Spinal cord (tissue), 10 donors: ENCODE data around the gene ST3GAL2. TPM values are rescaled to one million over a fixed set of nuclear protein-coding genes. Genes with fewer than 3 reads are reported as not detected.

Experiments
- DNase-seq, 6 donors: peaks; one replicate each; pipeline versions ENCODE4 v3.0.0 to v3.0.0-alpha.2; 2013 to 2015; ENCODE audit warnings: low spot score in 6 of 6, low read depth in 4 of 6
- H3K27ac ChIP-seq: one replicate; pipeline ENCODE4 v1.5.1; 2013; ENCODE audit warnings: low read depth, low read length, control low read depth
- H3K27me3 ChIP-seq: one replicate; pipeline ENCODE4 v1.6.1; 2013; ENCODE audit warnings: low read length; ENCODE audit not compliant: control insufficient read depth, insufficient read depth
- H3K36me3 ChIP-seq: one replicate; pipeline ENCODE4 v1.6.1; 2013; ENCODE audit warnings: low read length; ENCODE audit not compliant: control insufficient read depth, insufficient read depth
- H3K4me1 ChIP-seq: one replicate; pipeline ENCODE4 v1.6.1; 2013; ENCODE audit warnings: low read length; ENCODE audit not compliant: control insufficient read depth, insufficient read depth
- H3K4me3 ChIP-seq: one replicate; pipeline ENCODE4 v1.5.1; 2013; ENCODE audit warnings: low read depth, low read length, control low read depth
- H3K9me3 ChIP-seq: one replicate; pipeline ENCODE4 v1.6.1; 2013; ENCODE audit warnings: low read length; ENCODE audit not compliant: control insufficient read depth, insufficient read depth
- WGBS: methylation state at CpG from one replicate; pipeline ENCODE4 v1.1.5; 2013; ENCODE audit warnings: missing lambda C conversion rate; ENCODE audit not compliant: insufficient coverage; 5-methylcytosine and 5-hydroxymethylcytosine counted together
- polyA plus RNA-seq, 2 donors: library from polyadenylated mRNA; unstranded; fragments of 120-200 nt; gene quantifications; one replicate each; pipeline ENCODE4 v1.2.1, GENCODE V29; 2013; ENCODE audit not compliant: insufficient read length in 2 of 2
- total RNA-seq, 2 donors: library from RNA; depleted of rRNA in 1 of 2; stranded (reverse); fragments of 120-200 nt in 1 of 2; fragments of >200 nt in 1 of 2; gene quantifications; one replicate each; pipeline versions ENCODE4 v1.2.3 to v1.2.4, GENCODE V29; 2013 to 2014
- donor health status: healthy.

The ST3GAL2 gene
- total and polyA plus RNA-seq, 4 donors = 25.3 to 33.7 (median 29.9) TPM

DNA sequence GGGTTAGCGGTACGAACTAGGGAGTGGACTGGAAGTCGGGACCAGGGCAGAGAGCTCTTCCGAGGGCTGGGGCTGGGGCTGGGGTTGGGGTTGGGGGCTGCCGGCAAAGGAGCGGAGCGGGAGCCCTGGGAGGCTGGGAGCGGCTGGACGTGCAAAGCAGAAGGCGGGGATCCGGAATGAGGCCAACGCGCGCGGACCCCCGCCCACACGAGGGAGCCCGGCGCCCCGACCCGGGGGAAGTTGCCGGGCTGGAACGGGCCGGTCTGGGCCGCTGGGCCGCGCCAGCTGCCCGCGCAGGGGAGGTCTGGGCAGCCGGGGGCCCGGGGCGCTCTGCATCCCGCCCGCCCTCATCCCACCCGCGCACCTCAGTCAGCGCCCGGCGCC, 323 bp downstream of the ST3GAL2 start:
- under 1% methylated on average over 36 of the region's 39 CpGs for WGBS
- Histone ChIP-seq H3K4me3 (peak overlapping the region; percentile 81), H3K27ac (peak overlapping the region; percentile 78), H3K36me3 (peaks cover 16% of the 10 kb centered on the region), H3K9me3 (no peaks in the 10 kb centered on the region), H3K4me1 (peaks cover 34% of the 10 kb centered on the region), H3K27me3 (no peaks in the 10 kb centered on the region)
- peak in 1 of 6 donors; percentile 60 for DNase-seq

DNA sequence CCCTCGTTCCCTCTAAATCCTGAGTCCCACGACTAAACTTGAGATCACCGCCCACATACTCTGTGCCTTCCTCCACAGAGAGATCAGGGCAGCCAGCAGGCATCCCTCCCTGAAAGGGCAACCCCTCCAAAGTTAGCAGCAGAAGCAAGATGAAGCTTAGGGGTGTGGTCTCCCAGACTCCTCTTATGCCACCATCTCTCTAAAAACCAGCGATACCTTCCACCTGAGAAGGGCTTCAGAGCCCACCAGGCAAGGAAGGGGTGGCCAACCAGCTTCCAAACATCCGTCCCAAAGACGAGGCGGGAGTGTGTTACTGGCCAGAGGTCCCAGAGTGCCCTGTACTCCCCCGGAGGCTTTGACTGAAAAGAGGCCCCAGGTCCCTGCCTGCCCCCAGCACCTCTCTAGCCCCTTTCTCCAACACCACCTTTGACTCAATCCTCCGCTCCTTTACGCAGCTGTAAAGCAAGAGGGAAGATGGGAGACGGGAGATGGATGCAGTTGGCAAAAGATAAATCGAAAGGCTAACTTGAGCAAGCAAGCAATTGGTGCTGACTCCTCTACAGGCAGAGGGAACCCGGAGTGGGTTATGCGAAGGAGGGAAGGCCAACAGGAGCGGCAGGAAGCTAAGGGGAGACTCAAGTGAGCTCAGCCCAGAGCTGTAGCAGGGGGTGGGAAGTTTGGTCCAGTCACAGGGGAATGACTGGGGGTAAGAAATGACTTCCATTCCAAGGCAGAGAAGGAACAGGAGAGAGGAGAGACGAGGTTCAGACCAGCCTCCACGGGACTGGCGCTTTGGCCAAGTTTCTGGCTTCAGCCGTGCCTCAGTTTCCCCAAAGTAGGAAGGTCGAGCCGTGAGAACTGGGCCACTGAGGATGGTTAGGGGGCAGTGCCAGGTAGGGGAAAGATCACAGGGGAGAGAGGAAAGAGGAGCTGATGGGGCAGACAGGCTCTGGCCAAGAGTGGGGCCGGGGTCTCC, 1.0 kb downstream of the ST3GAL2 start:
- H3K36me3 ChIP-seq = peaks cover 18% of the 10 kb centered on the region
- peak overlapping the region; percentile 78 for H3K27ac ChIP-seq
- WGBS = 4% methylated on average over 19 of the region's 22 CpGs
- peak overlapping the region; percentile 80 for H3K4me3 ChIP-seq
- DNase-seq = peak in 2 of 6 donors; percentile 47 to 55
- H3K4me1 ChIP-seq = peaks cover 41% of the 10 kb centered on the region
- no peaks in the 10 kb centered on the region for H3K27me3 ChIP-seq
- no peaks in the 10 kb centered on the region for H3K9me3 ChIP-seq

DNA sequence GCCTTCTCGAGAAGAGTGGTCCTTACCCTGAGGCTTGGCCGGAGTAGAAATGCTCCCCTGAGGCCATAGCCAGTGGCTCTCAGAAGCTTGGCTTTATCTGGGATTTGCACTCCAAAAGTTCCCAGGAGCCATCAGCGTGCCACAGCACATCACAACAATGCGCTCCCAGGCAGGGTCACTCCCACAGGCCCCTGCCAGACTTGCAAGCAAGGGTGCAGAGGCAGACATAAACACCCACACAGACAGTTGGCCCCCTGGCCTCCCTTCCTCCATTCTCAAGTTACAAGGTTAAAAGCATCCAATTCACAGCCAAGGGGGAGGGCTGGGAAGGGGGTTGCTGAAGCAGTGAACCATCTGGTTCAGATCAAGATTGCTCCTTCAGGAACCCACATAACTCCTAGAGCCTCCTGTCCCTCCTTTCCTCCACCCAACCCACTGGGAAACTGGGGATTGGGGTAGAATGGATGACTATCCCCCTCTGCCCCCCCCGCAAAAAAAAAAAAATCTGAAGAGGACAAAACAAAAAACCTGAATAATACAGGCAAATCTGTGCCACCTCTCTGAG, 1.8 kb downstream of the ST3GAL2 start:
- Histone ChIP-seq H3K4me3 (peak overlapping the region; percentile 80), H3K36me3 (peaks cover 20% of the 10 kb centered on the region), H3K4me1 (peaks cover 45% of the 10 kb centered on the region), H3K27ac (peak overlapping the region; percentile 78), H3K9me3 (no peaks in the 10 kb centered on the region), H3K27me3 (no peaks in the 10 kb centered on the region)
- peak in 1 of 6 donors; percentile 55 for DNase-seq
- 23% methylated on average over 4 of the region's 5 CpGs for WGBS

DNA sequence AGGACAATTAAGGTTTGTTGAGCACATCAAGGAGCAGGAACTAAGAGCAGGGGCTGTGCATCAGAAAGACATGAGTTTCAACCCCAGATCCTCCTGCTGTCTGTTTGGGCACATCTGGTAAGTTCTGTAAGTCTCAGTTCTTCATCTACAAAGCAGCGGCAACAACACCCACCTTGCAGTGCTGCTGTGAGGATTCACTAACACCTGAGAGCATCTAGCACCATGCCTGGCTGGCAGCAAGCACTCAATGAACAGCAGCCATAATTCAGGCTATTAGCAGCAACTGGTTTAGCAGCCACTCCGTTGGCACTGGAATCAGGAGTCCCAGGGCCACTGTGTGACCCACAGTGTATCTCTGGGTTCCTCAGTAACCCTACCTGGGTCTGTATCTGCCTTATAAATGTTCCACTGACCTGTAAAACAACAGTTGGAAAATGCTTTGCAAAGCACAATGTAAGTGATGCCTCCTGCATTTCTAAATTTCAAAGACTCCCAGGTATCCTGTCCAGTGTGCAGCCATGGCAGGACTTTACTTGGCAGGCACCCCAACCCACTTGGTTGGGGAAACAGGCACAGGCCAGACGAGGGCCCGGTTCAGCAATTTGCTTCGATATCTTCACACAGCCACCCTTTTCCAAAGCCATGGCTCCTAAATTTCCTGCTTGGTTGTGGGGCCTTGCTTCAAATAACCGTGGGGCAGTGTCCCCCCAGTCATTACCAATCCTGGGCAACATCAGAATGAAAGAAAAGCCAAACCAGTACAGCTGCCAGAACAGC, 4.2 kb downstream of the ST3GAL2 start:
- Histone ChIP-seq H3K4me1 (peaks cover 57% of the 10 kb centered on the region), H3K27me3 (no peaks in the 10 kb centered on the region), H3K9me3 (no peaks in the 10 kb centered on the region), H3K4me3 (no peak overlapping the region), H3K36me3 (peaks cover 20% of the 10 kb centered on the region), H3K27ac (no peak overlapping the region)
- WGBS = 92% methylated on average over 3 of the region's 6 CpGs
- DNase-seq = no peak

DNA sequence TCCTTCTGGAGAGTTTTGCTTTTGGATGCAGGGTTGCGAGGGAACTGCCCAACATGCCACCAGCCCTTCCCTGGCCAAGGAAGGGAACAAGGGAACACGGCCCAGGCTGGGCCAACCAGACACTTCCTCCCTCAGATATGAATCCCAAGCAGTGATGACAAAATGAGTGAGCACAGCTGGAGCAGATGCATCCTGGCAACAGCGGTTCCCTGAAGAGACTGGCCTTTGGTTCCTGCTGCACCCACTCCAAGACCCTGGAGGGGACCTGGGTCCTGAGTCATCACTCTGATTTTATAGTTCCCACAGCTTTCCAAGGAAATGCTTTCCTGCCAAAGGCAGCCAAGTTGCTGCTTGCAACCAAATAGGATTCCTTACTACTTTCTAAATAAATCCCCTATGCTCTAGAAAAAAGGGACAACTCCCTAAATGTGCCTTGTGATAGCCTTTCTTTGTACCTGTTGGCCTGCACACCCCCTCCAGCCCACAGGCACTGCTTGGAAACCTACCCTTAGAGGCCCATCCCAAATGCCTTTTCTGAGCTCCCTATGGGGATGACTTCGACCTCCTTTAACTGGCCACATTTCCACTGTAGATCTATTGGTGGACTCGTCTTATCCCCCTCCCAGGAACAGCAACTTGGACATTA, 5.3 kb downstream of the ST3GAL2 start:
- peaks cover 60% of the 10 kb centered on the region for H3K4me1 ChIP-seq
- 57% methylated on average over 4 of the region's 5 CpGs for WGBS
- no peak overlapping the region for H3K4me3 ChIP-seq
- H3K9me3 ChIP-seq = no peaks in the 10 kb centered on the region
- peaks cover 17% of the 10 kb centered on the region for H3K36me3 ChIP-seq
- DNase-seq = no peak
- H3K27ac ChIP-seq = no peak overlapping the region
- no peaks in the 10 kb centered on the region for H3K27me3 ChIP-seq

DNA sequence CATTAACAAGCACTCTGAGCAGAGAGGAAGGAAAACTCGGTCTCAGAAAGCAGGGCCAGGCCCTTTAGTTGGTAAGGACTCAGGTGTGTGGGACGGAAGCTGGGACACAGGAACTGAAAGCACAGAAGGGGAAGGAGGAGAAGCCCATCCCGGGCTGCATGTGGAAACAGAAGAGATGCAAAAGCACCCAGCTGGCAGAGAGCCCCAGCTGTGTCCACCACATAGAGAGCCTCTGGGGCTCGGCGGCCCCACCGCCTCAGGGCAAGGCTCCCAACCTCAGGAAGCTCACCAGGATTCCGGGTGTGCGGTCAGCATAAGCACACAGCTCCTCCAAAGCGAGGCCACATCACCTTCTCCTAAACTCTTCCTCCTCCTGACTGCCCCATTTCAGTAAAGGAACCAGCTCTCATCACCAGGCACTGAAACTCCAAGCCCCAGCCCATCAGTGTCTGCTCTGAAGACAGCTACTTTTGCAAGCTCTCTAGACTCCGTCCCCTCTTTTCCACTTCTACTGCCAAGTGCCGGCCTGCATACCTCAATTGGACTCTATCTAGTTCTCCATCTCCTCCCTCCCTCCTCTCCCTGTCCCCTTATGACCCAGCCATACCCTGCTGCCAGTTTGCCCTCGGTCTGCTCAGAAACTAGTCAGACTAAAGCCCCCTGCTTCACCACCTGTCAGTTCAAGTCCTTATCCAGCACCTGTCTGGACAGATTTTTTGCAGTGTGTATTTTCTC, 6.0 kb downstream of the ST3GAL2 start:
- Histone ChIP-seq H3K27ac (no peak overlapping the region), H3K36me3 (peaks cover 17% of the 10 kb centered on the region), H3K9me3 (no peaks in the 10 kb centered on the region), H3K4me3 (no peak overlapping the region), H3K27me3 (no peaks in the 10 kb centered on the region), H3K4me1 (peaks cover 61% of the 10 kb centered on the region)
- no peak for DNase-seq
- 58% methylated on average over 11 of the region's 12 CpGs for WGBS

DNA sequence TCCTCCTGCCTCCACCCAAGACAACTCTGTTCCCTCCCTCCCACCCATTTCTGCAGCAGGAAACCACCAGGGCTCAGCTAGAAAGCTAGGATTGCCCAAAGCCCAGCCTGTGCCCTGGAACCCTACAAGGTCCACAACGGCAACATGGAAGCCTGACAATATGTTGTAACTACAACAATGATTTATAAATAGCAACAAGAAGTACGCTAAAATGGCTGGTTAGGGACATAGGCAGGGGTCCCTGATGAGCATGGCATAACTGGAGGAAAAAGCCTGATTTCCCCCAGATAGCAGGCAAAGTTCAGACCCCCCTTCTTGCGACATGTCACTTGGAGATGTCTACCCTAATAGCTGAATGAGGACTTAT, 6.6 kb downstream of the ST3GAL2 start:
- no peak for DNase-seq
- no peak overlapping the region for H3K4me3 ChIP-seq
- H3K9me3 ChIP-seq = no peaks in the 10 kb centered on the region
- peaks cover 58% of the 10 kb centered on the region for H3K4me1 ChIP-seq
- H3K36me3 ChIP-seq = peaks cover 17% of the 10 kb centered on the region
- WGBS = no CpG with 5 or more reads among the region's 3 CpGs
- no peaks in the 10 kb centered on the region for H3K27me3 ChIP-seq
- no peak overlapping the region for H3K27ac ChIP-seq

DNA sequence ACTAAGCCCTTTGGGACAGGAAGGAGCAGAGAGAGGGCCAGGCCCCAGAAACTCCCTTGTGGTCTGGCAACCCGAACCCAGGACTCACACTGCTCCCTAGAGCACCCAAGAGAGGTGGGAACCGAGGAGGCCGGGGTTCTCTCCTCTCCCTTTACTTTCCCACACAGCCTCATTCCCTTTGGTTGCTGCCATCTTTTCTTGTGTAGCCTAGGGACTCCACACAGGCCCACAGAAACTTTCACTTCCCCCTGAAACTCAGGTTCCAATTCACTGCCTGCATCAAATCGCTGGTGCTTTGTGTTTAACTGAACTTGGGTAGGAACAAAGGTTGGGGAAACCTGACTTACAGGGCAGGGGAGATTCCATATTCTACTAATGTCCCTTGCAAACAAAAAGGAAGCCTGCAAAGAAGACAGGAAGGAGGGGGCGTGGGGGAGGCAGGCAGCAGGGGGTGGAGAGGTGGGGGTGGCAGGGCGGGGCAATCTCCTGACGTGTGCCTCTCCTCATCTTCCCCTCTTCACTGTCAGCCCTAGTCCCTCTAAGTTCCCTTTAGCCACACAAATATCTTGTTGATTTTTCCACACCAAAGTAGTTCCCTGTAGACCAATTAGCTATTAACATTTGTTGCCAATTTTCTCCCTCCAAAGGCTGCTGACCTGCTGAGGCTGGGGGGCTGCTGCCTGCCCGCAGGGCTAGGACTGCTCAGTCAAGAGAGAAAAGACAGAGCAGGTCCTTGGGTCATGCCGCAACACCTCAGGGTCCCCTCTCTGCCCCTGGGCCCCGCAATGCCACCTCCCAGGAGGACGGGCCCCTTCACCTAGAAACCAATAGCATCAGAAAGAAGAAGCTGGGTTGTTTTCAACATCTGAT, 8.0 kb downstream of the ST3GAL2 start:
- Histone ChIP-seq H3K9me3 (no peaks in the 10 kb centered on the region), H3K36me3 (peaks cover 19% of the 10 kb centered on the region), H3K4me1 (peaks cover 51% of the 10 kb centered on the region), H3K4me3 (no peak overlapping the region), H3K27me3 (no peaks in the 10 kb centered on the region), H3K27ac (peak overlapping the region; percentile 64)
- WGBS = 54% methylated on average over 4 of the region's 11 CpGs
- no peak for DNase-seq
